NCI-H2107 (cell line): ENCODE data around the gene UVRAG.
"Not testable (repeated sequence)": the region's sequence is repeated elsewhere in the genome, so short reads cannot be mapped to it uniquely, and the experiment has no call there.

Experiments
- DNase-seq: peaks from one replicate; lab custom pipeline; 2025; lab: John Stamatoyannopoulos, UW

UVRAG gene

GRCh38 chr11:75845324-75845723, 30.3 kb downstream of the UVRAG start:
- DNase-seq, result no peak

GRCh38 chr11:75849894-75850293, 34.9 kb downstream of the UVRAG start:
- no peak for DNase-seq

- no peak for DNase-seq
These were observed 35.8 kb downstream of the UVRAG start for GRCh38 chr11:75850787-75851186.

- DNase-seq, result no peak
These were observed 36.2 kb downstream of the UVRAG start for GRCh38 chr11:75851203-75851602.

- DNase-seq, result no peak
These were observed 37.5 kb downstream of the UVRAG start for GRCh38 chr11:75852406-75853017.

- not testable (repeated sequence) for DNase-seq
These were observed 38.6 kb downstream of the UVRAG start for GRCh38 chr11:75853563-75853962.

- DNase-seq, result no peak
These were observed 39.0 kb downstream of the UVRAG start for GRCh38 chr11:75853971-75854370.

GRCh38 chr11:75855206-75855605, 40.2 kb downstream of the UVRAG start:
- DNase-seq, result no peak

GRCh38 chr11:75856912-75857311, 41.9 kb downstream of the UVRAG start:
- DNase-seq, result no peak

GRCh38 chr11:75858042-75858441, 43.0 kb downstream of the UVRAG start:
- DNase-seq, result no peak

GRCh38 chr11:75858613-75859012, 43.6 kb downstream of the UVRAG start:
- no peak for DNase-seq

- DNase-seq, result no peak
These were observed 44.6 kb downstream of the UVRAG start for GRCh38 chr11:75859614-75860013.

- DNase-seq, result no peak
These were observed 47.4 kb downstream of the UVRAG start for GRCh38 chr11:75862437-75862836.

- DNase-seq, result peak; percentile 23
These were observed 52.9 kb downstream of the UVRAG start for GRCh38 chr11:75867778-75868374.

GRCh38 chr11:75868990-75869389, 54.0 kb downstream of the UVRAG start:
- no peak for DNase-seq

- DNase-seq, result no peak
These were observed 54.8 kb downstream of the UVRAG start for GRCh38 chr11:75869661-75870455.

- no peak for DNase-seq
These were observed 57.9 kb downstream of the UVRAG start for GRCh38 chr11:75872887-75873416.

GRCh38 chr11:75873417-75874221, 58.6 kb downstream of the UVRAG start:
- no peak for DNase-seq

GRCh38 chr11:75874684-75875341, 59.8 kb downstream of the UVRAG start:
- no peak for DNase-seq

- not testable (repeated sequence) for DNase-seq
These were observed 62.3 kb downstream of the UVRAG start for GRCh38 chr11:75877327-75877726.

- not testable (repeated sequence) for DNase-seq
These were observed 62.9 kb downstream of the UVRAG start for GRCh38 chr11:75877931-75878330.

- no peak for DNase-seq
These were observed 63.9 kb downstream of the UVRAG start for GRCh38 chr11:75878933-75879332.
